ENCODE results near the gene CORO1C.
A peak's percentile ranks its signal among the peaks of the same experiment; 100 is the strongest.
"Not testable (repeated sequence)": the region's sequence is repeated elsewhere in the genome, so short reads cannot be mapped to it uniquely, and the experiment has no call there.

The CORO1C gene

DNA sequence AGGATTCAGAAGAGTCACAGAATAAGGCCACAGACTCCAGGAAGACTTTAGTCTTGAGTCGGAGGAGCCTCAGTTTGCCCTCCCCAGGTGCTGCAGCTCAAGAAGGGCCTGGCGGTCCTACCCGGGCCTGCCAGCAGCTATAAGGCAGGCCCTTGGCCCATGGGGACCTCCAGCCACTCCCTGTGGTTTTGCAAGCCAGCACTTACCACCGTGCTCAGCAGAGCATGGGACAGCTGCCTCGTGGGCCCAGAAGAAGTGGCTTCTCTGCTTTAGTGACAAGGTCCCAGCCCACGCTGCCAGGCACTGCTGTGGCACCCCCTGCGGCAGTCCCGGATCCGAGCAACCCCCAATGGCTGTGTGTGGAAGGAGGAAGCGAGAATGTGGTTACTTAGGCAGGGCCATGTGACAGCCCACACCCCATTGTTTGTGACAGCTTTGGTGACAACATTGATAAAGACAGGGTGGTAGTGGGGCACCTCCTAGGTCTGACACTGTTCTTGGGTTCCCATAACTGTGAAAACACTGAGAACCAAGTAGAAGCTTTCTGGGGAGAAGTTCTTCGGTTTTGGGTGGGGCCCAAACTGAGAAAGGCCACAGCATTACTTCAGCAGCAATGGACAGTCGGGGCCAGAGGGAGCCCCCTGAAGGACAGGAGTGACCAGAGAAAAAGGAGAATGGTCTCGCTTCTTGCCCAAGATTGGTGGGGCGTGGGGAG lies 97.6 kb downstream of the CORO1C start, which contains the start of gene SELPLG:
Gene SELPLG (minus strand): TSS at position 361 of the 715 bp plus-strand sequence. CDS start 9,587 bp downstream, outside the sequence.
- DNase-seq (ENCODE audit: low spot score): peak; percentile 96

DNA sequence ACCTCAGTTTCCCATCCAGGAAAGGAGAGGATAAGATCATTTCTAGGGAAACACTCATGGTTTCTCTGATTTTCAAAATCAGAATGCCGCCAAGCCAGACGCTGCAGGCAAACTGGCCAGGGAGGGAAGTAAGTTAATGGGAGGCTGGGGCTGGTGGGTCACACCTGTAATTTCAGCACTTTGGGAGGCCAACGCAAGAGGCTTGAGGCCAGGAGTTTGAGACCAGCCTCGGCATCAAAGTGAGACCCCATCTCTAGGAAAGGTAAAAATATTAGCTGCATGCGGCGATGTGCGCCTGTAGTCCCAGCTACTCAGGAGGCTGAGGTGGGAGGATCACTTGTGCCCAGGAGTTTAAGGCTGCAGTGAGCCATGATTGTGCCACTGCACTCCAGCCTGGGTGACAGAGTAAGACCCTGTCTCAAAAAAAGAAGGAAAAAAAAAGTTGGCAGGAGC lies 98.2 kb downstream of the CORO1C start:
- DNase-seq (ENCODE audit: low spot score): no peak

DNA sequence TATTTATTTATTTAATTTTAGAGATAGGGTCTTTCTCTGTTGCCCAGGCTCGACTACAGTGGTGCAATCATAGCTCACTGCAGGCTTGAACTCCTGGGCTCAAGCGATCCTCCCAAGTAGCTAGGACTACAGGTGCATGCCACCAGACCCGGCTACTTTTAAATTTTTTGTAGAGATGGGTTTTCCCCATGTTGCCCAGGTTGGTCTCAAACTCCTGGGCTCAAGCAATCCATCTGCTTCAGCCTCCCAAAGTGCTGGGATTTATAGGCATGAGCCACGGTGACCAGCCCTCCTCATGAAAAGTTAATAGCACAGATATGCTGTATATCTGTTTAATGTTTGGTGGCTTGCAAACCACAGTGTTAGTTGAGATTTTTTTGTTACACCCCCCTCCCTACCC lies 100.1 kb downstream of the CORO1C start:
- DNase-seq (ENCODE audit: low spot score): not testable (repeated sequence)

DNA sequence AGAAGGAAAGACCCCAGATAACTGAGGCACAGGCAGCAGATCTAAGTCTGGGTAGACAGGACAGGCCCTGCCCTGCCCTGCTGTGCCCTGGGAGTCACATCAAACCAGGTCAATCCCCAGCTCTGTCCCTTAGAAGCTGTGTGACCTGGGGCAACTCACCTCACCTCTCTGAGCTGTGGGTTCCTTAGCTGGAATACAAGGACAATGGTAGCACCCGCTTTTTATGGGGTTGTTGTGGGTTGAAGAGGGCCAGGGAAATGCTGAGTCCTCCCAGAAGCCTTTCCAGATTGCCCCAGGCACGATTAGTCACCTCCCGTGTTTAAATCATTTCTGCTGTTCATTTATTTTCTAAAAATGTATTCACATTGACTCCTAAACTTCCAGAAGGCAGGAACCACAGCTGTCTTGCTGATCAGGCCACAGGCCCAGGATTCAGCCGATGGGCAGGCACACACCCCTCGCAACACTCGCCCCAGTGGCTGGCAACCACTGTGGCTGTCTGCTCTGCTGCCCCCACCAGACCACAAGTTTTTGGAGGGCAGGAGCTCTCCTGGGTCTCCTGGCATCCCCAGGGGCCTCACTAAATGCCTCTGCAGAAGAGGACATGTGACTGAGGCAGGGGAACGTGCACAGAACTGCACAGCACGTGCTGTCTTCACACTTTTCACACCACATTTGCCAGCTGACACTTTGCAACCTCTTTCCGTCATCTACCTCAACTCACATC lies 100.7 kb downstream of the CORO1C start:
- no peak for DNase-seq (ENCODE audit: low spot score)

- DNase-seq (ENCODE audit: low spot score): peak; percentile 83
Observed at GRCh38 chr12:108629824-108630476, 101.4 kb downstream of the CORO1C start.

- no peak for DNase-seq (ENCODE audit: low spot score)
Observed at GRCh38 chr12:108629151-108629550, 102.2 kb downstream of the CORO1C start.

DNA sequence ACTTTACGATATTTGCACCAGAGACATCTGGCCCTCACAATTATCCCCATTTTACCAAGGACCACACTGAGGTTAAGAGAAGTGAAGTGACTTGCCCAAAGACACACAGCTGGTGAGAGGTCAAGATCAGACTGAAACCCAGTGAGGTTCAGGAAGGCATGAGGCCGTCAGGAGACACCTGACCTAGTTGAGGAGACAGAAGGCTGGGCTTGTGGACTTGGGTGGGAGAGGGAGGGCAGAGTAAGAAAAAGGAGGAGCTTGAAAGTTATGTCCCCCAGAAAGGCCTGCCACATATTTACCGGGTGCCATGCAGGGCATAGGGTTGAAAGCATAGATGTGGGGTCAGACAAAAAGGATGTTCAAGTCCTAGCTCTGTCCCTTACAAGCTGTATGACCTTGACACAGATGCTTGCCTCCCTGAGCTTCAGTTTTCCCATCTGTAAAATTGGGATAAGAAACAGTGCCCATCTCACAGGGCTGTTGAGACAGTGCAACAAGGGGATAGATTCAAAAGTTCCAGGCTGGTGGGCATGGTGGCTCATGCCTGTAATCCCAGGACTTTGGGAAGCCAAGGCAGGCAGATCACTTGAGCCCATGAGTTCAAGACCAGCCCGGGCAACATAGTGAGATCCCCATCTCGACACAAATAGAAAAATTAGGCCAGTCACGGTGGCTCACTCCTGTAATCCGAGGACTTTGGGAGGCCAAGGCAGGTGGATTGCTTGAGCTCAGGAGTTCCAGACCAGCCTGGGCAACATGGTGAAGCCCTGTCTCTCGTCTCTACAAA lies 104.0 kb downstream of the CORO1C start:
- DNase-seq (ENCODE audit: low spot score): no peak

DNA sequence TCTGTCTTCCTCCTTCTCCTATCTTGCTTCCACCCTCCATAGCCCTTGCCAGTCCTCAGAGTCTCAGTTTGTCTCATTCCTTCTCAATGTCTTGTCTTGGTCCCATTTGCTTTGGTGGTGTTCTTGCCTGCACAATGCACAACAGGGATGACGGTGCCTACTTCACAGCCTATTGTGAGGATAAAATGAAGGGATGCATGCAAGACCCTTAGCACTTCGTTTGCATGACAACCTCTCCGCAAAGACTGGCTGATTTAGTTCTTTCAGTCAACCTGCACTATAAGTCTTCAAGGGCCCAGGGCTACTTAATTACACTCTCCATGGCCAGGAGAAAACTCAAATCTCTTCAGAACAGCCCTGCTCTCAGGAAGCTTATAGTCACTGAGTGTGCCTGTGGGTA lies 106.1 kb downstream of the CORO1C start:
- DNase-seq (ENCODE audit: low spot score): no peak

GRCh38 chr12:108623577-108623976 lies 107.7 kb downstream of the CORO1C start:
- no peak for DNase-seq (ENCODE audit: low spot score)

GRCh38 chr12:108622921-108623514 lies 108.3 kb downstream of the CORO1C start:
- no peak for DNase-seq (ENCODE audit: low spot score)

- DNase-seq (ENCODE audit: low spot score): no peak
Observed at GRCh38 chr12:108622421-108622820, 108.9 kb downstream of the CORO1C start.

DNA sequence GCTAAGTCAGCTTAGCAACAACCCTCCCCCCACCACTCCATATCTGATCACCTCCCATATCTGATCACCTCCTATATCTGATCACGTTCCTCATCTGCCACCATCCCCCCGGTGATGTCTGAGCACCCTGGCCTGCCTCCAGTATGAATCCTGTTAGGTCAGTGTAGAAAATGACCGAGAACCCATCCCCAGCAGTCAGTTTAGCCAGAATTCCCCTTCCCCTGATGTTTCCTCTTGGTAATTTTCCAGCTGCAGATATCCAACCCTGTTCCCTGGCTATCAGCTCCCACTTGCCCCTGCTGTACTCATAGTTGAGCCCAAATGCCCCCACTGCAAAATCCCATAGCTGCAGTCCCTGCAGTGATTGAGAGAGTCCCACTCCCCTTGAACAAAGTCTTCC lies 110.2 kb downstream of the CORO1C start:
- no peak for DNase-seq (ENCODE audit: low spot score)

DNA sequence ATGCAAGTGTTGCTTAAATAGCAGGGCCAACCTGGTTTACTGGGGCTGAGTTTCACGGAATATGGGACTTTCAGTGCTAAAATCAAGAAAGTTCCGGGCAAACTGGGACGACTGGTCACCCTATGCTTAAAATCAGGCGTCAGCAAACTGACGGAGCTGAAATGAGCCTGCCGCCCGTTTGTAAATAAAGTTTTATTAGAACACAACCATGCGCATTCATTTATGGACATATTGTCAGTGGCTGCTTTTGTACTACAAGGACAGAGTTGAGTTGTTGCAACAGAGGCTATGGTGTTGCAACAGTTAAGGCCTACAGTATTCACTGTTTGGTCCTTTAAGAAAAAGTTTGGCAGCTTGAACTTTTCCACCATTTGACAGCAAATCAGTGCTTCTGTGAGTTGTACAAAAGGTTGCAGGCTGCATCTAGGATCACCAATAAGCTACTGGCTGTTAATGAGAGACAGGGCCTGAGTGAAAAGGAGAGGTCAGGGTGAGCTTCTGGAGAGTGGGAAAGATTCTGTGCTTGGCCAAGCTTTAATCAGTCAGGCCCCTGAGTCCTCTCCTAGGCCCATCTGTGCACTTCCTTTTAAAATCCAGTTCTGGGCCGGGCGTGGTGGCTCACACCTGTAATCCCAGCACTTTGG lies 111.0 kb downstream of the CORO1C start:
- no peak for DNase-seq (ENCODE audit: low spot score)

- no peak for DNase-seq (ENCODE audit: low spot score)
Observed at GRCh38 chr12:108619369-108620160, 111.8 kb downstream of the CORO1C start.

- not testable (repeated sequence) for DNase-seq (ENCODE audit: low spot score)
Observed at GRCh38 chr12:108618953-108619274, 112.4 kb downstream of the CORO1C start.

- DNase-seq (ENCODE audit: low spot score): peak; percentile 69
Observed at GRCh38 chr12:108618079-108618952, 113.0 kb downstream of the CORO1C start.

DNA sequence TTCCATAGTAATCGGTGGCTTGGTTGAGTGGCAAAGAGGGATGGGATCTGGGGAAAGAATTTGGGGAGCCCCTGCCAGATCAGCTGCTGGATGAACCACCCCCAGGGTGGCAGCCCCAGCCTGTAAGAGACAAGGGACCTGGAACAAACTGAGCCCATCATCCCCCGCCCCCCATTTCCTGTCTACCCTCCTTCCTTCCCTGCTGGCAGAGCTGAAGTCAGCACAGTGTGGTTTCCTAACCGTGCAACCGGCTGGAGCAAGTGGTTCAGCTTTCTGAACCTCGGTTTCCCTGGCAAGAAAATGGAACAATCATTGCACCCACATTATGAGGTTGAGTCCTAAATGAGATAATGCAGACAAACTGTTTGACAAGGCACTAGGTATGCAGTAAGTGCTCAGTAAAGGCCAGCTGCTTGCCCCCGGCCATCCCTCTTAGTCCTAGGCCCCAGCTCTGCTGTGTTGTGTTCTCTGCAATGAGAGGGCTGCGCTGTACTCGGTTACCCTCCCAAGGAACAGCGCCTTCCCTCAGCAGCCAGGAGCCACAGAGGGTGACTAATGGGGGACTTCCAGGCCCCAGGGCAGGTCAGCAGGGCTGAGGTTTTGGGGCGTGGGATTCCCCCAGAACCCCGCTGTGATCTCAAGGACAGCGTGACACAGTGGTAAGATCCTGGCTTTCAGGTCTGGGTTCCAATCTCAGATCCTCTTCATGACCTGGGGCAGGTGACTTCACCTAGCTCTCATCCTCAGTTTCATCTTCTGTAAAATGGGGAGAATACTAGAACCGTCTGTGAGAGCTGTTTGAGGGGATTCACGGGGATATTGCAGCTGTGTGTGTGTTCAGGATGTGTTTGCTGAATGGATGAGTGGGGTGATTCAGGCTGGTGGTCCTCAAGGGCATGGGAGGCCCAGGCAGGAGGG lies 114.1 kb downstream of the CORO1C start:
- peak; percentile 92 for DNase-seq (ENCODE audit: low spot score)

GRCh38 chr12:108616359-108616758 lies 115.0 kb downstream of the CORO1C start:
- no peak for DNase-seq (ENCODE audit: low spot score)
